T-helper 9 cell (primary cell): ENCODE measurements around the gene PGBD5.

Experiments
- DNase-seq: peaks from one replicate; pipeline ENCODE4 v3.0.0-alpha.2; 2020

PGBD5 gene

GRCh38 chr1:230394134-230394533, 32.0 kb downstream of the PGBD5 start:
- DNase-seq: no peak

DNA sequence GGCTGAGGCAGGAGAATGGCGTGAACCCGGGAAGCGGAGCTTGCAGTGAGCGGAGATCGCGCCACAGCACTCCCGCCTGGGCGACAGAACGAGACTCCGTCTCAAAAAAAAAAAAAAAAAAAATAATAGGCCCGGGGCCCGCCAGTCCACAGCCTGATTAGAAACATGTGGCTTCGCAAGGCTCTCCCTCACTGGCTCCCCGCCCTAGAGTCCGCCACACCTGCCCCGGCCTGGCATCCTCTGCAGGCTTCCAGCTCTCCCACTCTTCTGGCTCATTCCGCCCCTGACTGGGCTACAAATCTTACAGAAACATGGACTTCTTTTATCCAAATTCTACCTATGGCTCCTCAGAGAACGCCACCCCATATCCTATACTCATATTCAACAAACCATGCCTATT, 32.4 kb downstream of the PGBD5 start:
- no peak for DNase-seq

GRCh38 chr1:230392920-230393521, 33.1 kb downstream of the PGBD5 start:
- DNase-seq: no peak

DNA sequence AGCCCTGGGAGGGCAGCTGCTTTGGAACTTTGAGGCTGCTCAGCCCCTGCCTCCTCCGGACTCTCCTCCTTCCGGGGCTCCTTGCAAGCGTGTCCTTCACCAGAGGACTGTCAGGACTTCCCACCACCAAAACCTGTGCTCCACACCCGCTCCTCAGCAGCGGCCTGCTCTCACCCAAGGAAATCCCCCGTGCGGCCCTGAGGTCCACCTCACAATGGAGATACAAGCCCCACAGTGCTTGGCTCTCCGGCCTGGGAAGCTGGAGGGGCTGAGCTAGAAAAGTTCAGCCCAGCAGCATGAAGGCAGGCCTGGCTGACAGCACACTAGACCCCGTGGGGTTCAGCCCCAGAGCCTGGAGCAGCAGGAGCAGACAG, 33.6 kb downstream of the PGBD5 start:
- no peak for DNase-seq

DNA sequence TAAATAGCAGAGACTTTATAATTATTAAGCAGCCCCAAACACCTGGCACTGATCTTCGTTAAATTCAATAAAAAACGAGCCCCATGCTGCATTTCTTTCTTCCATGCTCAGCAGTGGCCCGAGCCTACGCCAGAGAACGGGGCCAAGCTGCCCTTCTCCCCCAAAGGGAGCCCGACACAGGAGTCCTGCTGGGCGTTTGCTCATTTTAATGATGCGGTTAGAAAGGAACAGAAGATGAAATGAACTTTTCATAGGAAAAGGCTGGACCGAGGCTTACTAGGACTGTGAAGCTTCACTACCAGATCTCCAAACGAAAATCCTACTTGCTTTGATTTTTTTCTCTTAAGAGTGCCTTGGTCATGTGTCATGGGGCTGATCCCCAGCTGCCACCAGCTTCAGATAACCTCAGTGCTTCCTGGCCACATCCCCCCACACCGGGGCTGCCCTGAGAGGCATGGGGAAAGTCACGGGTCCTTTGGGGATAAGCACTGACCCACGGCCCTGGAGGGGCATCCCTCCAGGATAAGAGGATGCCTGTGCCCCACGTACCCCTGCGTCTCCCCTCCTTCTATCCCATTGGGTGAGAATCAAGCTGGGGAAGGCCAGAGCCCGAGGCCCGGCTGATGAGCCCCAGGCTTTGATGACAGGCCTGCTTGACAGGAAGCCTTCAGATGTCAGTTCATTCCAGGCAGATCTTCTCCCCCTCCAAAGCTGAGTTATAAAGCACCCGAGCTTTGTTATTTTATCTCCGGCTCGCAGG, 34.2 kb downstream of the PGBD5 start:
- DNase-seq: no peak

GRCh38 chr1:230390371-230390770, 35.8 kb downstream of the PGBD5 start:
- DNase-seq: no peak

DNA sequence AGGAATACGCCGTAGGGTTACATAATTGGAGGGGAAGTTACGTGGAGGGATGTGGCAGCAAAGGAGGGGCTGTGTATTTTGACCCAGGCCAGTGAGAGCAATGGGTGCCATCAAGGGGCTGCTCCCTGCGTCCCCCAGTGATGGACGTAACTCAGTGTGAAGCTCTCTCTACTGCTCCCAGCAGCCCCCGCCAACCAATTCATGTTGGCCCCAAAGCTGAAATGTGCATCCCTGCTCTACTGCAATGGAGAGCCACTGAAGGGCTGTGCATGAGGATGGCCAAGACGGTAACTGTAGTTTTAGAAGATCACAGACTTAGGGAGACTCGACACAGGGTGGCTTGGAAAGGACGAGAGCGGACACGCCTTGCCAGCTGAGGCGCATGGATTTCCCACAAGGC, 38.3 kb downstream of the PGBD5 start:
- DNase-seq: no peak

GRCh38 chr1:230387296-230387695, 38.8 kb downstream of the PGBD5 start:
- DNase-seq: no peak

- DNase-seq: no peak
Observed at GRCh38 chr1:230386637-230387262, 39.4 kb downstream of the PGBD5 start.

DNA sequence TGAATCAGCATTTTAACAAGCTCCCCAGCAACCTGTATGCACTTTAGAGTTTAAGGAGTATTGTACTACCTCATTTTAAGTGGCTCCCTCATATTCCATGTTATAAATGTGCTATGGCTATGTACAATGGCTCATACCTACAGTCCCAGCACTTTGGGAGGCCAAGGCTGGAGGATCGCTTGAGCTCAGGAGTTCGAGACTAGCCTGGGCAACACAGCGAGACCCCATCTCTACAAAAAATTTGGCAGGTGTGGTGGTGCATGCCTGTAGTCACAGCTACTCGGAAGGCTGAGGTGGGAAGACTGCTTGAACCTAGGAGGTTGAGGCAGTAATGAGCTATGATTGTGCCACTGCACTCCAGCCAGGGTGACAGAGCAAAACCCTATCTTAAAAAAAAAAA, 40.2 kb downstream of the PGBD5 start:
- DNase-seq: no peak

DNA sequence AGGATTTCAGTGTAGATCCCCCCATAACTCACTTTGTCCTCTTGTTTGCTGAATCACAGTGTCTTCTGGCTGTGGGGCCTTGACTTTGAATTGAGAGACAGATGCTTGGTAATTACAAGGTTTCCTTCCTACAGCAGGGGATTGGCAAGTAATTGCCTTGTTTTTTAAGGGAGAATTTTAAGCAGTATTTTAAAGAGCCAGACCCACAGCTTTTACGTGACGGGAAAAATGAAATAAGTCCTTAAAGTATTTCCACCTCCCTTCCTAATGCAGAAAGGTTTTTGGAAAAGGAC, 41.0 kb downstream of the PGBD5 start:
- no peak for DNase-seq

GRCh38 chr1:230384380-230385157, 41.6 kb downstream of the PGBD5 start:
- DNase-seq: no peak

- DNase-seq: no peak
Observed at GRCh38 chr1:230383425-230383824, 42.7 kb downstream of the PGBD5 start.

DNA sequence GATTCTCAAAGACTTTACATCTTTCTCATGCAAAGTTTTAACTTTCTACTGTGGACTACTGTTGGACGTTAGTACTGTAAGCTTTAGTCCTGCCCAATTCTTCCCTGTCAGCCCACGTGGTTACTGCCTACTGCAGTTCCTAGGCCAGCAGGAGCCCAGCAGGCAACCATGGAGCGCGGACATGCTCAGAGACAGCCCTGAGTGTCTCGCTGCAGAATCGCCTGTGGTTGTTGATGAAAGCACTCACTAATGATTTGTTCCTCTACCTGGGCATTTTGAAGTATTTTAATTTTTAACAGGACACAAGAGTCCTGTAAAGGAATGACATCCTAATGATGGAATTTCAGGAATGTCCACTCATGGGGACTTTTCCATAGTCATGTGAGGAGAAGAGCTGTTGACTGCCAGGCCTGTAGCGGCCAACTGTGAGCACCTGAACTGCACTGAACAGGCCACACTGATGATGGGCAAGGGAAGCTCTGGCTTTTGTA, 44.1 kb downstream of the PGBD5 start:
- DNase-seq: no peak

GRCh38 chr1:230381585-230381984, 44.5 kb downstream of the PGBD5 start:
- DNase-seq: no peak

DNA sequence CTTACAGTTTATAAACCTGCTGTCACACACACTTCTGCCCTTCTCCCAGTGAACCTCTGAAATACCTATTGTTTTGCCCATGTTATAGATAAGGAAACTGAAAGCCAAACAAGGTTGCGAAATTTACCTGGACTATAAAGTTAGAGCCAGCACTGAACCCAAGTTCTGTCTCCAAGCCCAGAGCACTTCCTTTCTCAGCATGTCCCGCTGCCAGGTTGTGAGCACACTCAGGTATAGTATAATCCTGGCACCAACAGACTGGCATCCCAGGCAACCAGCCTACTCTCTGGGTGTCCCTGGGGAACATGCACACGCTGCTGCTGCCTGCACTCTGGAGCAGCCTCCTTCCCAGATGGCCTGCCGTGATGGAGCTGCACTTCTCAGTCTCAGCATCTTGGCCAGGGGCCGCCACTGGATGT, 45.1 kb downstream of the PGBD5 start:
- DNase-seq: no peak

- no peak for DNase-seq
Observed at GRCh38 chr1:230379928-230380327, 46.2 kb downstream of the PGBD5 start.

- DNase-seq: no peak
Observed at GRCh38 chr1:230379462-230379861, 46.7 kb downstream of the PGBD5 start.

DNA sequence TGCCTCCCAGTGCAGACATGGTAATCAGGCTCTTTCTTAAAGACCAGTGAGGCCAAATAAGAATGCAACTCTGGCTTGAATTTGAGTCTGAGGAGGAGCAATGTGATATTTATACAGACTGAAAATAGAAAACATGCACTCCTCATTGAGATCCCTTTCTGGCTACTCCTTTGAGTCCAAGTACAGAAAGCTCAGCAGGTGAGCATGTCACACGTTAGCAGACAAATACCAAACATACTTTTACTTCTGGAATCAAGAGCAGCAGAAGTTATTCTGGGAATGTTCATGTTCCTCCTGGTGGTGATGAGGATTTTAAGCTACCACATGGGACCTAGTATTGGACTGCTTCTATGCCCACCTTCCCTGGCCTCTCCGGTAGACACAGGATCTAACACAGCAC, 48.3 kb downstream of the PGBD5 start:
- no peak for DNase-seq

- DNase-seq: no peak
Observed at GRCh38 chr1:230377324-230377723, 48.8 kb downstream of the PGBD5 start.

DNA sequence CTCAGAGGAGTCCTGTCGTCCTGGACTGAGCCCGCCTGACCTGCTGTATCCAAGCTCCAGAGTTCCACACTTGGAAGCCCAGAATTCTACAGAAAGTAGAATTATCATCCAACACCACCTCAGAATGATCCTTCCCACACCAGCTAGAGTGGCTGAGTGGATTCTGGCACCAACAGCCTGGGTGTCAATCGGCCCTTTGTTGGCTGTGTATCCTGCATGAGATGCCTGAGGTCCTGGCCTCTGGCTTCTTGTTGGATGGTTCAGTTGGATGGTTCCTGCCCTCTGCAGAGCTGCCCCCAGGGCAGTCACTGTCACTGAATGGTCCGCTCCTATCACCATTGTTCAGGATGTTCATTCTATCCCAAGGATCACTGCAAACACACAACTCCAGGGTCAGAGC, 49.8 kb downstream of the PGBD5 start:
- no peak for DNase-seq

DNA sequence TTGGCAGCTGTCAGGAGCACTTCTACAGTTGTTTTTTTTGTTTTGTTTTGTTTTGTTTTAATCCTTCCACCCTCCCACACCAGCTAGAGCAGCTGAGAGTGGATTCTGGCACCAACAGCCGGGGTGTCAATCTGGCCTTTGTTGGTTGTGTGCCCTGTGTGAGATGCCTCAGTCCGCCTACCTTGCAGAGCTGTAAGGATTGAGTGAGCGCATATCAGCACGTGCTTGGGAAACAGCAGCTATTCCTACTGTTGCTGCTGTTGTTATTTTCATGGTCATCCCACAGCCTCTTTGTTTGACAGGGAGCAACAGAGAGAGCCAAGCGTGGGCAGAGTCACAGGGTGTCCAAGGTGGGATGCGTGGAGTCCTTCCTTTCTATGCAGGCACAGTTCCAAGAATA, 50.4 kb downstream of the PGBD5 start:
- DNase-seq: no peak

DNA sequence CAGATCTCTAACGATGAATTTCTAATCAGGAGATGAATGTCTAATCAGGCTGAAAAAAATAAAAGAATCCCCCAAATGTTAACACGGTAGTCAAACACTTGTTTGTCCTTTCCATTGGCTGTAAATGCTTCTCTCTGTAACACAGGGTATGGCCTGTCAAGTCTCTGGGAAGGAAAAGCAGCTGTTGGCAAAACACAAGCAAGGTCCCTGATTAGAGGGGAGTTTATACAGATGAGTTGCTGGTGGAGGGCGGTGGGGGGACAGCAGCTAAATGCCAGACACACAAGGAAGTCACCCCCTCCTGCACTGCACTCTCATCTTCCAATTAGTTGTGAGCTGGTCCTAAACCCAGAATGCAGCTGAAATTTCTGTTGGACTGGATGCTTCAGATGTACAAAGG, 51.0 kb downstream of the PGBD5 start:
- DNase-seq: no peak
